HG03108 (cell line): ENCODE results near the gene SCN4A.
A peak's percentile ranks its signal among the peaks of the same experiment; 100 is the strongest.
"Not testable (repeated sequence)": the region's sequence is repeated elsewhere in the genome, so short reads cannot be mapped to it uniquely, and the experiment has no call there.

ENCODE experiments used
- ATAC-seq: cut with Tn5 transposase; IDR thresholded peaks from one replicate; pipeline ENCODE4 v1.9.1; 2021; ENCODE audit warnings: moderate library complexity; ENCODE audit not compliant: unreplicated experiment

The SCN4A gene

GRCh38 chr17:63972796-63973195 lies at the start of gene SCN4A:
SCN4A (minus strand) TSS chr17:63972918; CDS start chr17:63972841, 77 bp downstream.
- no peak for ATAC-seq

- ATAC-seq = peak; percentile 52
Measured at GRCh38 chr17:64020056-64020766, 47.5 kb upstream of the SCN4A start, which contains the start of gene ICAM2. ICAM2 (minus strand) TSS chr17:64020633; CDS start chr17:64006691, 13,942 bp downstream.

DNA sequence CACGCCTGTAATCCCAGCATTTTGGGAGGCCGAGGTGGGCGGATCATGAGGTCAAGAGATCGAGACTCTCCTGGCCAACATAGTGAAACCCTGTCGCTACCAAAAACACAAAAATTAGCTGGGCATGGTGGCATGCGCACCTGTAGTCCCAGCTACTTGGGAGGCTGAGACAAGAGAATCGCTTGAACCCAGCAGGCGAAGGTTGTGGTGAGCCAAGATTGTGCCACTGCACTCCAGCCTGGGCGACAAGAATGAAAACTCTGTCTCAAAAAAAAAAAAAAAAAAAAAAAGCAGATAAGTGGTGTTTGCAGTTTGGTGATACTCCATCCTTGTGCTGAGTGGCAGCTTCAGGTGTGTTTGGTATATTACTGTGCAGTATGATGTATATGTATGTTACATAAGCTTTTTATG lies 46.8 kb upstream of the SCN4A start:
- not testable (repeated sequence) for ATAC-seq

- ATAC-seq = no peak
Measured at GRCh38 chr17:64017381-64017980, 44.8 kb upstream of the SCN4A start.

GRCh38 chr17:64016974-64017373 lies 44.3 kb upstream of the SCN4A start:
- ATAC-seq = no peak

DNA sequence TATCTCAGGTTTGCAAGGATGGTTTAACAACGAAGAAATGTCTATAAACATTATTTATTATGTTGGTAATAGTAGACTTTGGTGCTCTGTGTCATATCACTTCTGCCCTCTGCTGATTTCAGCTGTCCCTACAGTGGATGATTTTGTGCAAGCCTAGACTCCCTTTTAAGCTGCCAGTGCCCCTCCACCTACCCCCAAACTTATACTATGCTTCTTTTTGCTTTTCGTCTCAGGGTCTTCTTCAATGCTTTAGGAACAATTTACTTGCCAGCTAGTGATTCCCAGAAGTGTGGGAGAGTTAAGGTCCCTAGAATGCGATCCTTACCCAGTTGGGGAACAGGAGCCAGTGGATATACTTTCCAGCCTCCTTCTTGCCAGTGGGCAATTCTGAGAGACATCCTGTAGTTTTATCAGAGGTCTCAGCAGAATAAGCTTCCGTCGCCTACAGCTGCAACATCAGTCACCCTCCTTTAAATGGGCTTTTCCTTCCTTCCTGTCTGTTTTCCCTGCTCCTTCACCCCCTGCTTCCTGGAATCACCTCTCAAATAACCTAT lies 43.6 kb upstream of the SCN4A start:
- ATAC-seq = no peak

GRCh38 chr17:64015447-64015846 lies 42.7 kb upstream of the SCN4A start:
- ATAC-seq = no peak

GRCh38 chr17:64009571-64010402 lies 37.1 kb upstream of the SCN4A start:
- ATAC-seq = no peak

DNA sequence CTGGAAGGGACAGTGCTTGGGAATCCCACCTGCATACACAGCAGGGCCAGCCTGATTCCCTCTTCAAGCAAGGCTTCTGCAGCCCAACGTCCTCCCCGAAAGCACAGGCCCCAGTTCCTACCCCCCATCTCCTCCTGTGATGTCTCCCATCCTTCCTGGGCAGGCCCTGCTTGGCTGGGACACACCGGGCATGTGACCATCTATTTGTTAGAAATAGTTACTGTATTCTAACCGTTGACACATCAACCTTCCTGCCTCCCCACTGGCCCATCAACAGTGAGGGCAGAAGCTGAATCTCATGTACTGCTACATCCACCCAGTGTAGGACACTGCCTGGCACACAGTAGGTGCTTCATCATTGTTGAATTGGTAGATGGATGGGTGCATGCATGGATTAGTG lies 36.1 kb upstream of the SCN4A start:
- ATAC-seq = no peak

DNA sequence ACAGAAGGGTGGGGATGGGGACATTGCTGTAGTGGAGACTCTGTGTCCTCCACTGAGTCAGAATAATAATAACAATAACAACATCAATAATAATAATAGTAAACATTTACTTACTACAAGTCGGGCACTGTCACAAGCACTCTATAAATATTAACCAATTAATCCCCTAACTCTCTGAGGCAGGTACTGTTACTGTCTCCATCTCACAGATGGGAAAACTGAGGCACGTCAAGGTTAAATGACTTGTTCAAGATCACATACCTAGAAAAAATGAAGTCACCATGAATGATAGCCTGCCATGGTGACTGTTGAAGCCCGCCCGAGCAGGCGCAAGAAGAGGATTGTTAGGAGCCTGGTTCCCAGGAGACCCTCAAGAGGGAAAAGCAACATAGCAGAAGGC lies 35.6 kb upstream of the SCN4A start:
- ATAC-seq = no peak

DNA sequence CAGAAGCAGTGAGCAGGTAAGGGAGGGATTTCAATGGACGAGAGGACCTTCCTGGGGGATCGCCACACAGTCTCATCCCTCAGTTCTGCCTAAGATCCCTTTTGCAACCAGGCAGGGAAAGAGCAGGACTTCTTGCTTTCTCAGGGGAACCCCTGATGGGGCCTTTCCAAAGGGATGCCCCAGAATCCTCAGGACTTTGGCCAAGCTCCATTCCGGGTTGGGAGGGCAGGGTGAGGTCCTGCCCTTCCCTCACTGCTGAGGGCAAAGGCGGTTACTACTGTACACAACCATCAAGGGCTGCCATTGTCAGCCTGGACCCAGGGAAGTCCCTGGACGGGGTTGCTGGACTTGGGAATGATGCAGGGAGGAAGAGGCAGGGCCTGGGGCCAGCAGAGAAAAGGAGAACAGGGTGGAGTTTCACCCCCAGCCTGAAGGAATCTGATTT lies 35.1 kb upstream of the SCN4A start:
- no peak for ATAC-seq

DNA sequence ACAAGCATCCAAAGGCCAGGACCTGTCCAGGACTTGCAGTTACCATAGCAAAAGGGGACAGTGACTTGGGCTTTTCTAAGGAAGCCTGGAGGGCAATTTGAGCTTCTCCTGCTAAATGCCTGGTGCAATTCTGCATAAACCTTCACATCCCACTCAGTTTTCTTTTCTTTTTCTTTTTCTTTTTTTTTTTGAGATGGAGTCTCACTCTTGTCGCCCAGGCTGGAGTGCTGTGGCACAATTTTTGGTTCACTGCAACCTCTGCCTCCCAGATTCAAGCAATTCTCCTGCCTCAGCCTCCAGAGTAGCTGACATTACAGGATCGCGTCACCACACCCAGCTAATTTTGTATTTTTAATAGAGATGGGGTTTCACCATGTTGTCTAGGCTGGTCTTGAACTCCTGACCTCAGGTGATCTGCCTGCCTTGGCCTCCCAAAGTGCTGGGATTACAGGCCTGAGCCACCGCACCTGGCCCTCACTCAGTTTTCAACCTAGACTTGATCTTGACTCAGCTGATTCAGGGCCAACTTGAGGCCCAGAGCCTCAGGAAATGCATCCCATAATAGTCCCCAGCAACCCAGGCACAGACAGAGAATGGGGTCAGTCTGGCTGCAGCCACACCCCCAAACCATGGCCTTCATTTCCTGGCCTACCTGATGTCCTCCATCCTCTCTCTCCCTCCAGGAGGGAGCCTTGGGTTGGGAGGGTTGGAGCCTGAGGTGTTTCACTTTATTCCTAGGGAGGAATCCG lies 34.5 kb upstream of the SCN4A start:
- ATAC-seq = not testable (repeated sequence)

DNA sequence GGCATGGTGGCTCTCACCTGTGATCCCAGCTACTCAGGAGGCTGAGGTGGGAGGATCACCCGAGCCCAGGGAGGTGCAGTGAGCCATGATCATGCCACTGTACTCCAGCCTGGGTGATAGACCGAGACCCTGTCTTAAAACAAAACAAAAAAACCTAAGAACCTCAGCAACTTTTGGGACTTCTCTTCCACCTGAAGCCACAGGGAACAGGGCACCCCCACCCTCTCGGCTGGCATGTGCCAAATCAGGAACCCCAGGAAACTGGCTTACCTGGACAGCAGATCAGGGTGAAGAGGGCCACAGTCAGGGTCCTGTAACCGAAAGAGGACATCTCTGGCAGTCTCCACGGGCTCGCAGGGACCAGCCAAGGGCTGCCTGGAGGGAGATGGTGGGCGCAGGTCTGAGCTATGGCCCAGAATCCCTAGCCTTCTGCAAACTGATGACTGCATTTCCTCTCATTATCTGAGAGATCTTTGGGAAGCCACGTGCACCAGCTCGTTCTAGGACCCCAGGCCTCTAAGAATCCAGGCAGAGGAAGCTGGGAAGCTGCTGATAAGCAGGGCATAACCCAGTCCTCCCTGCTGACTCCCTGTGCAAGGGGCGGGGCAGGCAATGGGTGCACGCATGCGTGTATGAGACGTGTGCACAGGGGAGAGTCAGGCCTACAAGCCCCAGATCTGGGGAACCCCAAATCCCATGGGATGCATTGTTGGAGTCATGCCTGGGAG lies 33.8 kb upstream of the SCN4A start:
- no peak for ATAC-seq

DNA sequence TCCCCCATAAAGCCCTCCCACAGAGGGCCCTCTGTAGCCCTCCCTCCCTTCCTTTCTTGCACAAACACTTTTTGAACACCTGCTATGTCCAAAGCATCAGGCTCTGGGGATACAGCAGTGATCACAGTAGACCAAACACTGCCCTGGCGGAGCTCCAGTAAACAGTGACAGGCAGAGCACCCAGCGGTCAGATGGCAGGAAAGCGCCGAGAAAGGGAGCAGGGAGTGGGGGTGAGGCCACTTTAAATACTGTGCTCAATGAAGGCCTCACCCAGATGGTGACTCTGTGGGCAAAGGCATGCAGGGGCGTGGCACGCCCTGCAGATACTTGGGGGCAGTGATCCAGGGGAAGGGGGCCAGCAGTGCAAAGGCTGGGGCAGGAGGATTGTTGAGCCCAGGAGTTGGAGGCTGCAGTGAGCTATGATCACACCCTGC lies 33.0 kb upstream of the SCN4A start:
- ATAC-seq = no peak

GRCh38 chr17:64004903-64005733 lies 32.4 kb upstream of the SCN4A start:
- no peak for ATAC-seq

GRCh38 chr17:64004218-64004770 lies 31.6 kb upstream of the SCN4A start:
- ATAC-seq = no peak

GRCh38 chr17:64003526-64004121 lies 30.9 kb upstream of the SCN4A start:
- no peak for ATAC-seq
